Trophoblast cell (in vitro differentiated cells and primary cell): Measurements from ENCODE around the gene PLPP1. TPM values are rescaled to one million over a fixed set of nuclear protein-coding genes. Genes with fewer than 3 reads are reported as not detected.
A peak's percentile ranks its signal among the peaks of the same experiment; 100 is the strongest.

Source experiments
- DNase-seq, 2 donors: peaks; one replicate each; pipeline ENCODE4 v3.0.0-alpha.2; 2016
- H2AFZ ChIP-seq: 2 replicates; pipeline ENCODE4 v1.6.1; 2013; ENCODE audit warnings: low read length, moderate library complexity, mild to moderate bottlenecking; ENCODE audit not compliant: insufficient read depth, poor library complexity
- H2AK5ac ChIP-seq: 2 replicates; pipeline ENCODE4 v1.6.1; 2013; ENCODE audit warnings: mild to moderate bottlenecking, low read length
- H2BK120ac ChIP-seq: 2 replicates; pipeline ENCODE4 v1.6.1; 2013; ENCODE audit warnings: low read length, mild to moderate bottlenecking, moderate library complexity; ENCODE audit not compliant: insufficient read depth, poor library complexity
- H2BK12ac ChIP-seq: 2 replicates; pipeline ENCODE4 v1.6.1; 2013; ENCODE audit warnings: mild to moderate bottlenecking, low read length, moderate library complexity
- H2BK5ac ChIP-seq: 2 replicates; pipeline ENCODE4 v1.6.1; 2013; ENCODE audit warnings: low read length, low read depth, moderate library complexity, mild to moderate bottlenecking; ENCODE audit not compliant: poor library complexity
- H3K14ac ChIP-seq: 2 replicates; pipeline ENCODE4 v1.6.1; 2013; ENCODE audit warnings: mild to moderate bottlenecking, low read length
- H3K18ac ChIP-seq: 2 replicates; pipeline ENCODE4 v1.6.1; 2013; ENCODE audit warnings: mild to moderate bottlenecking, low read length
- H3K23ac ChIP-seq: 2 replicates; pipeline ENCODE4 v1.6.1; 2013; ENCODE audit warnings: low read length
- H3K27ac ChIP-seq: 2 replicates; pipeline ENCODE4 v1.5.1; 2013; ENCODE audit warnings: low read depth, mild to moderate bottlenecking, inconsistent platforms, low read length, moderate library complexity
- H3K27me3 ChIP-seq: 2 replicates; pipeline ENCODE4 v1.6.1; 2013; ENCODE audit warnings: inconsistent platforms, mild to moderate bottlenecking, low read length, moderate library complexity; ENCODE audit not compliant: insufficient read depth
- H3K36me3 ChIP-seq, 2 experiments: 1 replicate in 1 of 2; 2 replicates in 1 of 2; pipeline ENCODE4 v1.6.1; 2013; ENCODE audit warnings: low read length in 2 of 2, mild to moderate bottlenecking in 2 of 2, moderate library complexity in 1 of 2; ENCODE audit not compliant: insufficient read depth in 2 of 2, control insufficient read depth in 1 of 2
- H3K4ac ChIP-seq: 2 replicates; pipeline ENCODE4 v1.6.1; 2013; ENCODE audit warnings: low read depth, mild to moderate bottlenecking, low read length, moderate library complexity
- H3K4me1 ChIP-seq, 2 experiments: 1 replicate in 1 of 2; 2 replicates in 1 of 2; pipeline ENCODE4 v1.6.1; 2013; ENCODE audit warnings: low read length in 2 of 2, mild to moderate bottlenecking in 2 of 2, moderate library complexity in 1 of 2; ENCODE audit not compliant: insufficient read depth in 2 of 2, control insufficient read depth in 1 of 2
- H3K4me2 ChIP-seq: 2 replicates; pipeline ENCODE4 v1.6.1; 2013; ENCODE audit warnings: inconsistent platforms, mild to moderate bottlenecking, low read length, moderate library complexity
- H3K4me3 ChIP-seq: 2 replicates; pipeline ENCODE4 v1.5.1; 2013; ENCODE audit warnings: mild to moderate bottlenecking, low read depth, low read length, inconsistent platforms
- H3K79me1 ChIP-seq: one replicate; pipeline ENCODE4 v1.6.1; 2013; ENCODE audit warnings: low read length
- H3K79me2 ChIP-seq: 2 replicates; pipeline ENCODE4 v1.6.1; 2013; ENCODE audit warnings: low read length, mild to moderate bottlenecking; ENCODE audit not compliant: control insufficient read depth, insufficient read depth, poor library complexity
- H3K9ac ChIP-seq: 2 replicates; pipeline ENCODE4 v1.6.1; 2013; ENCODE audit warnings: mild to moderate bottlenecking, low read length
- H3K9me3 ChIP-seq: 2 replicates; pipeline ENCODE4 v1.6.1; 2013; ENCODE audit warnings: low read depth, mild to moderate bottlenecking, control low read depth, inconsistent platforms, low read length; ENCODE audit not compliant: insufficient read depth
- H4K12ac ChIP-seq: 2 replicates; pipeline ENCODE4 v1.6.1; 2013; ENCODE audit warnings: low read depth, mild to moderate bottlenecking, low read length, moderate library complexity
- H4K8ac ChIP-seq: 2 replicates; pipeline ENCODE4 v1.6.1; 2013; ENCODE audit warnings: low read depth, mild to moderate bottlenecking, low read length, moderate library complexity
- H4K91ac ChIP-seq: one replicate; pipeline ENCODE4 v1.6.1; 2013; ENCODE audit warnings: low read depth, mild to moderate bottlenecking, low read length, moderate library complexity
- WGBS: extraction: QIAGEN DNeasy Blood & Tissue Kit; methylation state at CpG from one replicate; pipeline ENCODE4 v1.1.7; 2013; ENCODE audit warnings: missing lambda C conversion rate; ENCODE audit not compliant: insufficient read length, insufficient coverage; ENCODE audit errors: extremely low coverage; 5-methylcytosine and 5-hydroxymethylcytosine counted together
- polyA plus RNA-seq: library from polyadenylated mRNA; stranded (reverse); fragments of 200-250 nt; gene quantifications from 2 replicates; pipeline ENCODE4 v1.2.3, GENCODE V29; 2013

PLPP1 gene
- polyA plus RNA-seq, result 87.5 and 92.7 TPM in 2 replicates

- Histone ChIP-seq H4K12ac (peak within 1 kb of the TSS; percentile 71), H2BK120ac (peak within 1 kb of the TSS; percentile 91), H3K9me3 (peaks cover 5% of the 10 kb centered on the region), H3K4me3 (peak within 1 kb of the TSS; percentile 98), H2BK12ac (peak within 1 kb of the TSS; percentile 58), H3K4me1 (peaks cover 4 to 11% of the 10 kb centered on the region in 2 experiments), H3K36me3 (peaks cover 0 to 3% of the 10 kb centered on the region in 2 experiments), H3K23ac (no peak within 1 kb of the TSS), H3K27me3 (no peaks in the 10 kb centered on the region), H3K79me2 (peaks cover 22% of the 10 kb centered on the region), H3K4ac (peak within 1 kb of the TSS; percentile 94), H2AK5ac (peak within 1 kb of the TSS; percentile 76), H4K91ac (peak within 1 kb of the TSS; percentile 85), H3K9ac (peak within 1 kb of the TSS; percentile 95), H2BK5ac (peak within 1 kb of the TSS; percentile 81), H3K79me1 (peaks cover 14% of the 10 kb centered on the region), H3K14ac (peak within 1 kb of the TSS; percentile 98), H4K8ac (peak within 1 kb of the TSS; percentile 85), H3K27ac (peak within 1 kb of the TSS; percentile 89), H2AFZ (peak within 1 kb of the TSS; percentile 78), H3K4me2 (peak within 1 kb of the TSS; percentile 97), H3K18ac (peak within 1 kb of the TSS; percentile 95)
- WGBS, result no CpG with 5 or more reads among the region's 91 CpGs
- peak; percentile 69 to 84 for DNase-seq
Measured at GRCh38 chr5:55534436-55535198, at the start of gene PLPP1. PLPP1 (minus strand) TSS chr5:55534964; CDS start chr5:55534629, 335 bp downstream.

- H3K27ac ChIP-seq, result no peak overlapping the region
- peak overlapping the region; percentile 6 for H4K91ac ChIP-seq
- no peak overlapping the region for H2BK12ac ChIP-seq
- no peaks in the 10 kb centered on the region for H3K36me3 ChIP-seq
- no peak for DNase-seq
- no peak overlapping the region for H3K14ac ChIP-seq
- no peak overlapping the region for H4K12ac ChIP-seq
- H2AK5ac ChIP-seq, result no peak overlapping the region
- H3K9me3 ChIP-seq, result no peaks in the 10 kb centered on the region
- H3K79me1 ChIP-seq, result peaks cover 15% of the 10 kb centered on the region
- no peak overlapping the region for H3K18ac ChIP-seq
- peak overlapping the region; percentile 72 for H2BK120ac ChIP-seq
- H2AFZ ChIP-seq, result no peak overlapping the region
- H3K4me3 ChIP-seq, result no peak overlapping the region
- no peaks in the 10 kb centered on the region for H3K27me3 ChIP-seq
- no peak overlapping the region for H3K23ac ChIP-seq
- WGBS, result no CpG with 5 or more reads among the region's 9 CpGs
- no peak overlapping the region for H2BK5ac ChIP-seq
- H3K79me2 ChIP-seq, result no peaks in the 10 kb centered on the region
- H3K4ac ChIP-seq, result no peak overlapping the region
- no peak overlapping the region for H3K9ac ChIP-seq
- no peak overlapping the region for H3K4me2 ChIP-seq
- H3K4me1 ChIP-seq, result peaks cover 6 to 8% of the 10 kb centered on the region in 2 experiments
- no peak overlapping the region for H4K8ac ChIP-seq
Measured at GRCh38 chr5:55583578-55583977, 48.8 kb upstream of the PLPP1 start.

- H3K79me2 ChIP-seq, result no peaks in the 10 kb centered on the region
- H3K9me3 ChIP-seq, result no peaks in the 10 kb centered on the region
- H3K4me2 ChIP-seq, result no peak overlapping the region
- no peak overlapping the region for H3K23ac ChIP-seq
- H2AK5ac ChIP-seq, result no peak overlapping the region
- H3K27me3 ChIP-seq, result no peaks in the 10 kb centered on the region
- H3K9ac ChIP-seq, result no peak overlapping the region
- H3K18ac ChIP-seq, result no peak overlapping the region
- H2BK120ac ChIP-seq, result no peak overlapping the region
- no peaks in the 10 kb centered on the region for H3K36me3 ChIP-seq
- DNase-seq, result no peak
- no peak overlapping the region for H2AFZ ChIP-seq
- H2BK12ac ChIP-seq, result no peak overlapping the region
- H3K79me1 ChIP-seq, result peaks cover 26% of the 10 kb centered on the region
- no peak overlapping the region for H3K4ac ChIP-seq
- no CpG with 5 or more reads among the region's 2 CpGs for WGBS
- no peak overlapping the region for H4K12ac ChIP-seq
- H3K27ac ChIP-seq, result no peak overlapping the region
- no peak overlapping the region for H3K14ac ChIP-seq
- H3K4me3 ChIP-seq, result no peak overlapping the region
- no peak overlapping the region for H4K8ac ChIP-seq
- H2BK5ac ChIP-seq, result no peak overlapping the region
- no peak overlapping the region for H4K91ac ChIP-seq
- H3K4me1 ChIP-seq, result peaks cover 10 to 11% of the 10 kb centered on the region in 2 experiments
Measured at GRCh38 chr5:55582256-55582655, 47.5 kb upstream of the PLPP1 start.

GRCh38 chr5:55580042-55580441 is 45.3 kb upstream of the PLPP1 start:
- peak overlapping the region; percentile 78 for H2BK12ac ChIP-seq
- H3K18ac ChIP-seq, result peak overlapping the region; percentile 61
- H4K8ac ChIP-seq, result peak overlapping the region; percentile 11
- no CpG with 5 or more reads among the region's 6 CpGs for WGBS
- peak overlapping the region; percentile 75 for H2BK120ac ChIP-seq
- peak overlapping the region; percentile 66 for H4K91ac ChIP-seq
- no peaks in the 10 kb centered on the region for H3K79me2 ChIP-seq
- peak overlapping the region; percentile 41 for H2AK5ac ChIP-seq
- no peak overlapping the region for H3K23ac ChIP-seq
- H4K12ac ChIP-seq, result no peak overlapping the region
- no peak overlapping the region for H2AFZ ChIP-seq
- no peaks in the 10 kb centered on the region for H3K27me3 ChIP-seq
- no peak overlapping the region for H3K4me3 ChIP-seq
- peak overlapping the region; percentile 79 for H2BK5ac ChIP-seq
- no peaks in the 10 kb centered on the region for H3K36me3 ChIP-seq
- H3K9ac ChIP-seq, result no peak overlapping the region
- peaks cover 10 to 15% of the 10 kb centered on the region in 2 experiments for H3K4me1 ChIP-seq
- H3K9me3 ChIP-seq, result no peaks in the 10 kb centered on the region
- no peak overlapping the region for H3K4ac ChIP-seq
- no peak overlapping the region for H3K4me2 ChIP-seq
- H3K79me1 ChIP-seq, result peaks cover 33% of the 10 kb centered on the region
- peak in 1 of 2 donors; percentile 20 for DNase-seq
- peak overlapping the region; percentile 63 for H3K14ac ChIP-seq
- no peak overlapping the region for H3K27ac ChIP-seq
